Pancreas (tissue), 10 donors: Measurements from ENCODE around the gene RPAP3. TPM values are rescaled to one million over a fixed set of nuclear protein-coding genes. Genes with fewer than 3 reads are reported as not detected.

Source experiments
- ATAC-seq, 4 donors: fragments of 200-7000 bp; cut with Tn5 transposase; one replicate each; pipeline versions ENCODE4 v1.8.0 to v1.9.1; 2020; ENCODE audit warnings: mild to moderate bottlenecking in 4 of 4, moderate library complexity in 4 of 4
- DNase-seq, 6 donors: peaks; one replicate each; pipeline ENCODE4 v3.0.0-alpha.2; 2020
- FAIRE-seq: peaks from 2 replicates; lab custom pipeline; 2012; peaks lifted over from hg19 to GRCh38; lab: Jason Lieb, UNC
- H3K27ac ChIP-seq, 4 donors: fragments of 200-600 bp; sonication (generic); 1 replicate in 3 of 4; 2 replicates in 1 of 4; pipeline versions ENCODE4 v1.5.0 to v1.8.0; 2020
- H3K27me3 ChIP-seq, 4 donors: fragments of 200-600 bp; one replicate each; pipeline ENCODE4 v1.8.0; 2021
- H3K36me3 ChIP-seq, 3 donors: fragments of 200-600 bp; sonication (generic) in 1 of 3; one replicate each; pipeline versions ENCODE4 v1.5.0 to v1.8.0; 2020 to 2021
- H3K4me1 ChIP-seq, 3 donors: fragments of 200-600 bp; one replicate each; pipeline ENCODE4 v1.8.0; 2021
- H3K4me3 ChIP-seq, 4 donors: fragments of 200-600 bp; sonication (generic) in 2 of 4; one replicate each; pipeline versions ENCODE4 v1.5.0 to v1.8.0; 2020 to 2021
- H3K9me3 ChIP-seq, 4 donors: fragments of 200-600 bp; one replicate each; pipeline ENCODE4 v1.8.0; 2021
- CTCF ChIP-seq, 4 donors: fragments of 200-600 bp; sonication (generic) in 3 of 4; IDR thresholded peaks; one replicate each; pipeline versions ENCODE4 v1.5.0 to v1.8.0; 2021; ENCODE audit warnings: antibody characterized with exemption in 4 of 4
- WGBS, 2 donors: extraction: QIAGEN DNeasy Blood & Tissue Kit; methylation state at CpG; one replicate each; pipeline ENCODE4 v1.1.7; 2013; 5-methylcytosine and 5-hydroxymethylcytosine counted together
- intact Hi-C, 3 donors: fragments of 100-400 bp; cut with DNase I; formaldehyde crosslinking; loops; one replicate each; pipeline versions ENCODE4 v1.11.1 to v1.14.2; 2022
- polyA plus RNA-seq, 2 donors: library from polyadenylated mRNA; stranded (reverse); fragments of 200-250 nt; gene quantifications; one replicate each; pipeline ENCODE4 v1.2.3, GENCODE V29; 2013
- total RNA-seq, 6 donors: library from RNA; stranded (reverse); fragmentation: NEBNext Ultra II Directional in 4 of 6; extraction: Animal tissue kit (Norgen Biotek cat#: 25700) in 4 of 6; gene quantifications; one replicate each; pipeline versions ENCODE4 v1.2.1 to v1.2.4, GENCODE V29; 2021 to 2023
- donor health status: healthy with polysubstance abuse.
- donor health status: DM: no; HTN: no; CAD: no; lungs with moderate emphysema.
- donor health status: DM: no; HTN: no; CAD: no.
- donor health status: control.
- donor health status: control.
- donor health status: Bipolar disorder and iron deficiency.
- donor health status: DM: yes; HTN: yes; CAD: no.
- donor health status: DM: no; HTN: no; CAD: no.
- donor health status: DM: no; HTN: no; CAD: no.
- donor health status: DM: yes; HTN: yes; CAD: no.

RPAP3 gene
- total and polyA plus RNA-seq, 8 donors: 3.3 to 12.1 (median 8.9) TPM

DNA sequence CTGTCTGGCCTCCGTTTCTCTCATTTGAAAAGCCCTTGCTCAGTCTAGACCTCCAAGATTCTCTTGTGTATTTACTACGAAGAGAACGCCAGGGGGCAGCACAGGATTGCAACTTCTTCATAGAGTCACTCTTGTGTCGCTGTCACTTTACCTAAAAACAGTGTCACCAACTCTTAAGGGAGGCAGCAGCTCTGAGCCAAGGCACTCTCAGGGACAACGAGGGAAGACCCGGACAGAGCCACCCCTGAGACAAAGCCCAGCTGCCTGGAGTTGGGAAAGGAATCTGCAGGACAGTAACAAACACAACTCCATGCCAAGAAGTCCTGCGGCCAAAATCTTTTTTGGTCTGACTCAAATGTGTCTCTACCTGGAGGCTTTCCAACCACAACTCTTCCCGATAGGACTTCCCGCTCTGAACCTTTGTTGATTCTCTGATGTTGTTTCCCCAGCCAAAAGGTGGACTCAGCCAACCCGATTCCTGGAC lies 9.6 kb upstream of the RPAP3 start:
- peak in 4 of 6 donors; percentile 64 to 75 (median 70) for DNase-seq
- intact Hi-C loops: loop anchor here in 2 of 3 donors (5.0 to 10.0 kb wide), 3 partner anchors 59 to 122 kb away; partner anchors contain the start of gene SLC48A1 (in 1 of the 2)
- H3K9me3 ChIP-seq: no peaks in the 10 kb centered on the region
- FAIRE-seq: no peak
- 7 to 8% methylated on average over 10 of the region's 10 CpGs for WGBS, 2 donors
- ATAC-seq: peak; percentile 69 to 86 (median 84)
- H3K4me1 ChIP-seq: peaks cover 0 to 20% (median 0%) of the 10 kb centered on the region in 3 donors
- peak; percentile 49 to 74 (median 62) for TF ChIP-seq CTCF (IDR thresholded peaks at IDR 0.05)
- no peaks in the 10 kb centered on the region for H3K27me3 ChIP-seq
- H3K4me3 ChIP-seq: no peak overlapping the region
- H3K36me3 ChIP-seq: no peaks in the 10 kb centered on the region
- peak overlapping the region in 2 of 4 donors; percentile 2 to 46 for H3K27ac ChIP-seq

DNA sequence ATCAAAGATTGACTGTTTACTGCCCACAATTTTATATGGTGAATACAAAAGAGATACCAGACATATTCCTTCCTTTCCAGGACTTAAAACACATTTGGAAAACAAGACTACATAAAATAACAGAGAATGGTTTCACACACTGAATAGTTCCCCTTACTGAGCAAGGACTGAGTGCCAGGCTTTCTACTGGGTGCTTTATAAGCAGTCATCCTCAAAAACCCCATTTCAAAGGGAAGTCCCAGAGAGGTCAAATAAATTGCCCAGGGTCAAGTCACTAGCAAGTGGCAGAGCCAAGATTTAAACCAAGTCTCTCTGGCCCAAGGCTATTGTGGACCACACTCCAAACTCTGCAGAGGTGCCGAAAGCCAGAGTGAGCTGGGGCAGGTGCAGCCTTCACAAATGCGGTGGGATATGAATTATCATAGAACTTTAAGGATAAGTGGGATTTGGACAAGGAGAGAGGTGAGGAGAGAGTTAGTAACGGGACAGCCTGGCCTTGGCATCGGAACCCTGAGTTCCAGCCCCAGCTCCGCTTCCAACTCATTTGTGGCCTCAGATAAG lies 9.1 kb upstream of the RPAP3 start:
- Histone ChIP-seq H3K4me3 (no peak overlapping the region), H3K9me3 (no peaks in the 10 kb centered on the region), H3K36me3 (no peaks in the 10 kb centered on the region), H3K4me1 (peaks cover 0 to 20% (median 0%) of the 10 kb centered on the region in 3 donors), H3K27ac (no peak overlapping the region), H3K27me3 (no peaks in the 10 kb centered on the region)
- TF ChIP-seq CTCF (IDR thresholded peaks at IDR 0.05): no peak
- WGBS, 2 donors: 24 to 26% methylated on average over 5 of the region's 5 CpGs
- ATAC-seq (no peak), DNase-seq (no peak), FAIRE-seq (no peak)
- intact Hi-C loops: loop anchor here in 2 of 3 donors (5.0 to 10.0 kb wide), 4 partner anchors 60 to 122 kb away; partner anchors contain the start of gene SLC48A1 (in 1 of the 2)

GRCh38 chr12:47712171-47712570 lies 6.3 kb upstream of the RPAP3 start:
- Histone ChIP-seq H3K4me1 (peaks cover 0 to 16% (median 0%) of the 10 kb centered on the region in 3 donors), H3K36me3 (no peaks in the 10 kb centered on the region), H3K9me3 (no peaks in the 10 kb centered on the region), H3K27ac (no peak overlapping the region), H3K4me3 (no peak overlapping the region), H3K27me3 (no peaks in the 10 kb centered on the region)
- FAIRE-seq (no peak), ATAC-seq (no peak), DNase-seq (no peak)
- intact Hi-C loops: loop anchor here in 2 of 3 donors (5.0 to 10.0 kb wide), 3 partner anchors 63 to 123 kb away; partner anchors contain the start of gene SLC48A1 (in 1 of the 2)
- TF ChIP-seq CTCF (IDR thresholded peaks at IDR 0.05): no peak
- WGBS, 2 donors: 82 to 89% methylated on average over 6 of the region's 6 CpGs

DNA sequence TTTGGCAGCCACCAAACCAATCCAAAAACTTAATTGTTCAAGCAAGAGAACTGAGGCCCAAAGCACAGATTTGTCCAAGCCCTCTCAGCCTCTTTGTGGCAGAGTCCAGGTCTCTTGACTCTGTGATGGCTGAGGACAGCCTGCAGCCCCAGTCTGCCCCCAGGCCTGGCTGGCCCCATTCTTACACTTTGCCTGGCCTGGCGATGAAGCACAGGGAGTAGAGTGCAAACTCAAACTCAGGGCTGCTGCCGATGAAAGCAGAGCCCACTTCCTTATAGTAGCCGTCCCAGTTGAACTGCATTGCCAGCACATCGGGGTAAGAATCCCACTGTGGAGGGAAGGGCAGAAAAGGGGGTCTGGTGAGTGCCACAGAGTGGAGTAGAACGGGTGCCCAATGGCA lies 5.6 kb upstream of the RPAP3 start:
- no peaks in the 10 kb centered on the region for H3K9me3 ChIP-seq
- intact Hi-C loops: loop anchor here in 2 of 3 donors (5.0 to 10.0 kb wide), 3 partner anchors 63 to 123 kb away; partner anchors contain the start of gene SLC48A1 (in 1 of the 2)
- peaks cover 0 to 19% (median 0%) of the 10 kb centered on the region in 3 donors for H3K4me1 ChIP-seq
- no peak for TF ChIP-seq CTCF (IDR thresholded peaks at IDR 0.05)
- H3K27me3 ChIP-seq: no peaks in the 10 kb centered on the region
- H3K4me3 ChIP-seq: no peak overlapping the region
- no peak overlapping the region for H3K27ac ChIP-seq
- FAIRE-seq: no peak
- WGBS, 2 donors: 83 to 89% methylated on average over 5 of the region's 5 CpGs
- no peaks in the 10 kb centered on the region for H3K36me3 ChIP-seq
- ATAC-seq: no peak
- DNase-seq: no peak

GRCh38 chr12:47710278-47710677 lies 4.4 kb upstream of the RPAP3 start:
- no peak overlapping the region for H3K4me3 ChIP-seq
- intact Hi-C loops: loop anchor here in 2 of 3 donors (5.0 to 10.0 kb wide), 3 partner anchors 65 to 125 kb away; partner anchors contain the start of gene SLC48A1 (in 1 of the 2)
- H3K36me3 ChIP-seq: no peaks in the 10 kb centered on the region
- ATAC-seq (no peak), DNase-seq (no peak), FAIRE-seq (no peak)
- H3K9me3 ChIP-seq: no peaks in the 10 kb centered on the region
- H3K4me1 ChIP-seq: peaks cover 0 to 13% (median 0%) of the 10 kb centered on the region in 3 donors
- H3K27me3 ChIP-seq: no peaks in the 10 kb centered on the region
- no peak overlapping the region for H3K27ac ChIP-seq
- TF ChIP-seq CTCF (IDR thresholded peaks at IDR 0.05): no peak
